Stomach (tissue), 19 donors: ENCODE data around the gene USP17L10. TPM values are rescaled to one million over a fixed set of nuclear protein-coding genes. Genes with fewer than 3 reads are reported as not detected.
"Not testable (repeated sequence)": the region's sequence is repeated elsewhere in the genome, so short reads cannot be mapped to it uniquely, and the experiment has no call there.

Experiments used
- DNase-seq, 2 donors: peaks; one replicate each; pipeline versions ENCODE4 v3.0.0 to v3.0.0-alpha.2; 2013 to 2019
- H3K27ac ChIP-seq, 5 donors: fragments of 200-600 bp in 4 of 5; sonication (generic) in 4 of 5; one replicate each; pipeline ENCODE4 v1.5.1; 2013 to 2019; ENCODE audit warnings: mild to moderate bottlenecking in 1 of 5, moderate library complexity in 1 of 5
- H3K27me3 ChIP-seq, 3 donors: fragments of 200-600 bp; sonication (generic); one replicate each; pipeline ENCODE4 v1.5.1; 2017 to 2019; ENCODE audit warnings: mixed run types in 1 of 3
- H3K36me3 ChIP-seq, 4 donors: fragments of 200-600 bp; sonication (generic); 1 replicate in 3 of 4; 2 replicates in 1 of 4; pipeline ENCODE4 v1.5.1; 2016 to 2019
- H3K4me1 ChIP-seq, 4 donors: fragments of 200-600 bp; sonication (generic); one replicate each; pipeline ENCODE4 v1.5.1; 2016 to 2019
- H3K4me3 ChIP-seq, 4 donors: fragments of 200-600 bp; sonication (generic) in 3 of 4; one replicate each; pipeline ENCODE4 v1.5.1; 2016 to 2019; ENCODE audit warnings: mild to moderate bottlenecking in 1 of 4
- H3K9me3 ChIP-seq, 4 donors: fragments of 200-600 bp; sonication (generic); one replicate each; pipeline ENCODE4 v1.5.1; 2016 to 2019
- WGBS, 5 donors: extraction: QIAGEN DNeasy Blood & Tissue Kit in 3 of 5; methylation state at CpG; one replicate each; pipeline versions ENCODE4 v1.1.5 to v1.1.7; 2013 to 2018; 5-methylcytosine and 5-hydroxymethylcytosine counted together
- intact Hi-C: fragments of 100-400 bp; cut with DNase I; formaldehyde crosslinking; loops from one replicate; pipeline ENCODE4 v1.15.1; 2023; ENCODE audit warnings: low total_unique reads
- long read RNA-seq, 10 donors: transcript quantifications; one replicate each; lab custom pipeline, GENCODE V29; 2026
- polyA plus RNA-seq, 3 donors: library from polyadenylated mRNA; stranded (reverse); fragments of 200-250 nt; gene quantifications; one replicate each; pipeline ENCODE4 v1.2.3, GENCODE V29; 2013
- total RNA-seq, 5 donors: library from RNA; depleted of rRNA; stranded (reverse); fragments of >200 nt; gene quantifications; one replicate each; pipeline versions ENCODE4 v1.1.0 to v1.2.3, GENCODE V29; 2014 to 2016
- donor health status: healthy with polysubstance abuse.
- donor health status: Bipolar disorder and iron deficiency.
- donor health status: healthy.

Gene USP17L10
- total RNA-seq (not detected), polyA plus RNA-seq (not detected)
- long read RNA-seq, donor 1: 0 reads
- long read RNA-seq, donor 2: 0 reads
- long read RNA-seq, donor 3: 0 reads
- long read RNA-seq, donor 4: 0 reads
- long read RNA-seq, donor 5: 0 reads
- long read RNA-seq, donor 6: 0 reads
- long read RNA-seq, donor 7: 0 reads
- long read RNA-seq, donor 8: 0 reads
- long read RNA-seq, donor 9: 0 reads
- long read RNA-seq, donor 10: 0 reads

GRCh38 chr4:9210357-9210756, at the start of gene USP17L10:
Gene USP17L10 (plus strand): TSS chr4:9210657. CDS start chr4:9210657, 0 bp downstream.
- DNase-seq, H3K4me3 ChIP-seq, H3K4me1 ChIP-seq, H3K27ac ChIP-seq, H3K9me3 ChIP-seq, H3K36me3 ChIP-seq, intact Hi-C loops, H3K27me3 ChIP-seq: not testable (repeated sequence)
- 92% methylated on average over 11 of the region's 13 CpGs; no CpG with 5 or more reads in 4 of the 5 donors for WGBS, 5 donors

- H3K36me3 ChIP-seq, H3K27me3 ChIP-seq, H3K9me3 ChIP-seq, H3K4me1 ChIP-seq, intact Hi-C loops, H3K4me3 ChIP-seq, H3K27ac ChIP-seq, DNase-seq: not testable (repeated sequence)
- WGBS, 5 donors: 0 to 17% methylated on average over 3 to 7 of the region's 8 CpGs; no CpG with 5 or more reads in 3 of the 5 donors
Measured at GRCh38 chr4:9165990-9166389, 44.5 kb upstream of the USP17L10 start.

- H3K27ac ChIP-seq, DNase-seq: not testable (repeated sequence)
- WGBS, 5 donors: 65 to 71% methylated on average over 5 to 10 of the region's 11 CpGs; no CpG with 5 or more reads in 3 of the 5 donors
Measured at GRCh38 chr4:9169791-9170459, 40.5 kb upstream of the USP17L10 start, which contains the start of gene FAM90A26. Gene FAM90A26 (plus strand): TSS chr4:9170409. CDS start chr4:9173173, 2,764 bp downstream.

GRCh38 chr4:9214701-9215100, 4.2 kb downstream of the USP17L10 start:
- DNase-seq: peak in 1 of 2 donors; percentile 18
- H3K27me3 ChIP-seq, H3K9me3 ChIP-seq, H3K36me3 ChIP-seq, H3K4me3 ChIP-seq, intact Hi-C loops, H3K4me1 ChIP-seq, H3K27ac ChIP-seq: not testable (repeated sequence)
- 73 to 83% (median 81%) methylated on average over 9 to 11 of the region's 14 CpGs for WGBS, 5 donors

More at GRCh38 chr4:9169791-9170459, 40.5 kb upstream of the USP17L10 start, which contains the start of gene FAM90A26:
- H3K27me3 ChIP-seq, H3K4me1 ChIP-seq, H3K9me3 ChIP-seq, H3K4me3 ChIP-seq, intact Hi-C loops, H3K36me3 ChIP-seq: not testable (repeated sequence)

- intact Hi-C loops, H3K4me1 ChIP-seq, H3K27ac ChIP-seq, H3K36me3 ChIP-seq, DNase-seq, H3K4me3 ChIP-seq, H3K27me3 ChIP-seq, H3K9me3 ChIP-seq: not testable (repeated sequence)
- 96% methylated on average over 10 of the region's 14 CpGs; no CpG with 5 or more reads in 4 of the 5 donors for WGBS, 5 donors
Measured at GRCh38 chr4:9215105-9215504, 4.6 kb downstream of the USP17L10 start, which contains the start of gene USP17L11. Gene USP17L11 (plus strand): TSS chr4:9215405. CDS start chr4:9215405, 0 bp downstream.

- intact Hi-C loops, H3K27me3 ChIP-seq, H3K36me3 ChIP-seq, DNase-seq, H3K27ac ChIP-seq, H3K4me1 ChIP-seq, H3K4me3 ChIP-seq, H3K9me3 ChIP-seq: not testable (repeated sequence)
- no CpG with 5 or more reads among the region's 13 CpGs for WGBS, 5 donors
Measured at GRCh38 chr4:9219852-9220251, 9.4 kb downstream of the USP17L10 start, which contains the start of gene USP17L12. Gene USP17L12 (plus strand): TSS chr4:9220152. CDS start chr4:9220152, 0 bp downstream.

GRCh38 chr4:9224596-9224995, 14.1 kb downstream of the USP17L10 start, which contains the start of gene USP17L13:
Gene USP17L13 (plus strand): TSS chr4:9224896. CDS start chr4:9224896, 0 bp downstream.
- intact Hi-C loops, H3K4me3 ChIP-seq, H3K36me3 ChIP-seq, H3K4me1 ChIP-seq, H3K27me3 ChIP-seq, H3K9me3 ChIP-seq, H3K27ac ChIP-seq, DNase-seq: not testable (repeated sequence)
- no CpG with 5 or more reads among the region's 14 CpGs for WGBS, 5 donors

- intact Hi-C loops, H3K9me3 ChIP-seq, H3K27me3 ChIP-seq, H3K4me1 ChIP-seq, H3K4me3 ChIP-seq, H3K27ac ChIP-seq, H3K36me3 ChIP-seq: not testable (repeated sequence)
- DNase-seq: peak in 1 of 2 donors; percentile 22
- WGBS, 5 donors: 88 to 92% (median 89%) methylated on average over 2 to 5 of the region's 8 CpGs
Measured at GRCh38 chr4:9230249-9230648, 19.8 kb downstream of the USP17L10 start.

GRCh38 chr4:9234085-9234484, 23.6 kb downstream of the USP17L10 start, which contains the start of gene USP17L15:
Gene USP17L15 (plus strand): TSS chr4:9234385. CDS start chr4:9234385, 0 bp downstream.
- H3K27ac ChIP-seq, DNase-seq, intact Hi-C loops, H3K4me1 ChIP-seq, H3K4me3 ChIP-seq, H3K27me3 ChIP-seq, H3K36me3 ChIP-seq, H3K9me3 ChIP-seq: not testable (repeated sequence)
- WGBS, 5 donors: no CpG with 5 or more reads among the region's 15 CpGs

GRCh38 chr4:9238461-9238860, 28.0 kb downstream of the USP17L10 start:
- H3K27me3 ChIP-seq, H3K9me3 ChIP-seq, H3K27ac ChIP-seq, H3K36me3 ChIP-seq, H3K4me3 ChIP-seq, H3K4me1 ChIP-seq, intact Hi-C loops: not testable (repeated sequence)
- 77 to 84% (median 83%) methylated on average over 8 to 11 of the region's 12 CpGs; no CpG with 5 or more reads in 2 of the 5 donors for WGBS, 5 donors
- DNase-seq: peak; percentile 1 to 18

- H3K36me3 ChIP-seq, DNase-seq, intact Hi-C loops, H3K4me1 ChIP-seq, H3K27ac ChIP-seq, H3K9me3 ChIP-seq, H3K4me3 ChIP-seq, H3K27me3 ChIP-seq: not testable (repeated sequence)
- WGBS, 5 donors: 86 to 98% (median 96%) methylated on average over 5 to 7 of the region's 14 CpGs
Measured at GRCh38 chr4:9243579-9243978, 33.1 kb downstream of the USP17L10 start, which contains the start of gene USP17L17. Gene USP17L17 (plus strand): TSS chr4:9243879. CDS start chr4:9243879, 0 bp downstream.
